Osteocyte (in vitro differentiated cells): ENCODE measurements around the gene RAD51B. TPM values are rescaled to one million over a fixed set of nuclear protein-coding genes. Genes with fewer than 3 reads are reported as not detected.

ENCODE experiments used
- DNase-seq: peaks from one replicate; pipeline ENCODE4 v3.0.0; 2021; ENCODE audit warnings: mixed read lengths; ENCODE audit not compliant: unreplicated experiment; ENCODE audit errors: extremely low spot score
- H3K27ac Mint-ChIP-seq: one replicate; pipeline ENCODE4 v1.8.0; 2021; ENCODE audit warnings: mild to moderate bottlenecking, mixed read lengths; ENCODE audit not compliant: unreplicated experiment
- H3K27me3 Mint-ChIP-seq: one replicate; pipeline ENCODE4 v1.8.0; 2021; ENCODE audit warnings: mixed read lengths; ENCODE audit not compliant: unreplicated experiment
- H3K36me3 Mint-ChIP-seq: one replicate; pipeline ENCODE4 v1.8.0; 2021; ENCODE audit warnings: mixed read lengths; ENCODE audit not compliant: unreplicated experiment
- H3K4me1 Mint-ChIP-seq: one replicate; pipeline ENCODE4 v1.8.0; 2021; ENCODE audit warnings: mixed read lengths; ENCODE audit not compliant: unreplicated experiment
- H3K4me3 Mint-ChIP-seq: one replicate; pipeline ENCODE4 v1.8.0; 2021; ENCODE audit warnings: mild to moderate bottlenecking, moderate library complexity, mixed read lengths; ENCODE audit not compliant: unreplicated experiment
- H3K9me3 Mint-ChIP-seq: one replicate; pipeline ENCODE4 v1.8.0; 2021; ENCODE audit warnings: mixed read lengths; ENCODE audit not compliant: unreplicated experiment
- CTCF ChIP-seq: fragments of 200-600 bp; sonication (generic); IDR thresholded peaks from 2 replicates; pipeline ENCODE4 v1.5.0; 2021; ENCODE audit warnings: antibody characterized with exemption, mild to moderate bottlenecking, moderate library complexity
- total RNA-seq: library from RNA; stranded (reverse); gene quantifications from 2 replicates; pipeline ENCODE4 v1.2.1, GENCODE V29; 2021

RAD51B gene
- total RNA-seq, 1 donor from 2014 or later = 12.7 TPM

GRCh38 chr14:68632054-68632895 lies 812.7 kb downstream of the RAD51B start:
- Mint-ChIP-seq H3K36me3 (no peaks in the 10 kb centered on the region), H3K4me1 (peaks cover 21% of the 10 kb centered on the region), H3K27me3 (peaks cover 2% of the 10 kb centered on the region), H3K4me3 (no peak overlapping the region), H3K9me3 (no peaks in the 10 kb centered on the region), H3K27ac (no peak overlapping the region)
- DNase-seq = peak; percentile 68
- no peak for TF ChIP-seq CTCF

GRCh38 chr14:68633131-68633991 lies 813.8 kb downstream of the RAD51B start:
- Mint-ChIP-seq H3K4me1 (peaks cover 15% of the 10 kb centered on the region), H3K4me3 (no peak overlapping the region), H3K36me3 (no peaks in the 10 kb centered on the region), H3K27me3 (peaks cover 2% of the 10 kb centered on the region), H3K27ac (peak overlapping the region; percentile 83), H3K9me3 (no peaks in the 10 kb centered on the region)
- DNase-seq = peak; percentile 78
- TF ChIP-seq CTCF = no peak

GRCh38 chr14:68634332-68634731 lies 814.8 kb downstream of the RAD51B start:
- Mint-ChIP-seq H3K27ac (no peak overlapping the region), H3K4me3 (no peak overlapping the region), H3K36me3 (no peaks in the 10 kb centered on the region), H3K9me3 (no peaks in the 10 kb centered on the region), H3K4me1 (peaks cover 11% of the 10 kb centered on the region), H3K27me3 (no peaks in the 10 kb centered on the region)
- peak; percentile 62 for DNase-seq
- TF ChIP-seq CTCF = no peak

- Mint-ChIP-seq H3K27me3 (no peaks in the 10 kb centered on the region), H3K9me3 (no peaks in the 10 kb centered on the region), H3K4me1 (peaks cover 11% of the 10 kb centered on the region), H3K27ac (no peak overlapping the region), H3K36me3 (no peaks in the 10 kb centered on the region), H3K4me3 (no peak overlapping the region)
- TF ChIP-seq CTCF = no peak
- peak; percentile 51 for DNase-seq
Observed at GRCh38 chr14:68634874-68635595, 815.5 kb downstream of the RAD51B start.
